ENCODE measurements around the gene AREL1. TPM values are rescaled to one million over a fixed set of nuclear protein-coding genes. Genes with fewer than 3 reads are reported as not detected.
A peak's percentile ranks its signal among the peaks of the same experiment; 100 is the strongest.

AREL1 gene
- polyA plus RNA-seq, 1 experiment = 55.3 TPM

DNA sequence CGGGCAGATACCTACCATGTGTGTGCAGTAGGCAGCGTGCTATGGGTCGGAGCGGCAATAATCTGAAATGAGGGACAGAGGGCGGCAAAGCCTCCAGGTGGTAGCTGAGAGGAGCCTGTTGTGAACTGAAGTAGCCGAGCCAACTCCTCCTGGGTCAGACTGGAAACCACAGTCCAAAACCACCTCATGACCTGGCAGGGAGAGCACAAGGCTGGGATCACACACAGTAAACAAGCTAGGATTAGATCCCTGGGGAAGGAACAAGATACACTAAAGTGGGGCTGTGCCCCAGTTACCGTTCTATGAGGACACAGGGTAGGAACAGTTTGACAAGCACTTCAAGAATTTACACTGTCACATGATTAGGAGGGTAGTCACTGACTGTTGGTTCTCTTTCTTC, 49.0 kb downstream of the AREL1 start:
- no peak overlapping the region for H3K4me3 ChIP-seq (ENCODE audit: low read depth, low read length)
- H3K9me3 ChIP-seq (ENCODE audit: control insufficient read depth, insufficient read depth, low read length) = no peaks in the 10 kb centered on the region
- CTCF ChIA-PET = no interaction called here
- DNase-seq (ENCODE audit: low read depth, low spot score) = no peak
- H3K27me3 ChIP-seq (ENCODE audit: control insufficient read depth, insufficient read depth, low read length) = no peaks in the 10 kb centered on the region
- H3K27ac ChIP-seq (ENCODE audit: low read depth, low read length) = no peak overlapping the region
- TF ChIP-seq, protein P1, sequence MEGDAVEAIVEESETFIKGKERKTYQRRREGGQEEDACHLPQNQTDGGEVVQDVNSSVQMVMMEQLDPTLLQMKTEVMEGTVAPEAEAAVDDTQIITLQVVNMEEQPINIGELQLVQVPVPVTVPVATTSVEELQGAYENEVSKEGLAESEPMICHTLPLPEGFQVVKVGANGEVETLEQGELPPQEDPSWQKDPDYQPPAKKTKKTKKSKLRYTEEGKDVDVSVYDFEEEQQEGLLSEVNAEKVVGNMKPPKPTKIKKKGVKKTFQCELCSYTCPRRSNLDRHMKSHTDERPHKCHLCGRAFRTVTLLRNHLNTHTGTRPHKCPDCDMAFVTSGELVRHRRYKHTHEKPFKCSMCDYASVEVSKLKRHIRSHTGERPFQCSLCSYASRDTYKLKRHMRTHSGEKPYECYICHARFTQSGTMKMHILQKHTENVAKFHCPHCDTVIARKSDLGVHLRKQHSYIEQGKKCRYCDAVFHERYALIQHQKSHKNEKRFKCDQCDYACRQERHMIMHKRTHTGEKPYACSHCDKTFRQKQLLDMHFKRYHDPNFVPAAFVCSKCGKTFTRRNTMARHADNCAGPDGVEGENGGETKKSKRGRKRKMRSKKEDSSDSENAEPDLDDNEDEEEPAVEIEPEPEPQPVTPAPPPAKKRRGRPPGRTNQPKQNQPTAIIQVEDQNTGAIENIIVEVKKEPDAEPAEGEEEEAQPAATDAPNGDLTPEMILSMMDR (IDR thresholded peaks at IDR 0.05; ENCODE audit: low read depth, low read length) = no peak
- POLR2A ChIA-PET = no interaction called here

DNA sequence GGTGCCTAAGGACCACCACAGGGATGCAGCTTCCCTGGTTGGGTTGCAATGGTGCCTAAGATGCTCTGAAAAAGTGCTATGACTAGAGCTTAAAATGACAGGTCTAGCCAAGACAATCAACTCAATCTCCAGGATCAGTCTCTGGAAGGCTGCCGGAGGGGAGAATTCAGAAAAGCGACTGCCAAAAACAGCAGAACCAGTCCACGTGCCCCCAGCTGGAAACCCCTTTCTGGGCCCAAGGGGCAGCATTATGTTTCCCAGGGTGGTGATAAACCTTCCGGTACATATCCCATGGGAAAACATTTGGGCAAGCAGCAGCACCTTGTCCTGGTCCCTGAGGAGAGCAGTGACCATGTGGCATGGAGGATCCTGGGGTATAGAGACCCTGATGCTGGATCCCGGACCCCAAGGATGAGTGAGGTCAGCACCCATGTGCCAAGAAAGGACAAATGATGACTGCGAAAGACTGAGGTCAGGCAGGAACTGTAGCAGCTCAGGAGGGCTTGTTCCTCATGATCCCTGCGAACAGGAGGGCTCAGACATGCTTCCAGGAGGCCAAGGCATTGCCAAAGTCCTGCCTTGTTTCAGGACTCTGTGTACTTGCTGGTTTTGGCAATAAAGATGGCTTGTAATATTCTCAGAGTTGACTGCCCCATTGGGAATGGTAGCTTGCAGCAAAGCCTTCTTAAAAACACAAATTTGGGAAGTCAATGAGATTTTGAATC, 51.0 kb downstream of the AREL1 start:
- TF ChIP-seq, protein P1 (IDR thresholded peaks at IDR 0.05; ENCODE audit: low read depth, low read length) = no peak
- CTCF ChIA-PET = interaction anchor here (1.3 kb wide), 1 partner anchor 52 kb away, joined by 4 read pairs; no protein-coding TSS in a partner anchor
- no peak for DNase-seq (ENCODE audit: low read depth, low spot score)
- Histone ChIP-seq H3K27ac (ENCODE audit: low read depth, low read length) (no peak overlapping the region), H3K4me3 (ENCODE audit: low read depth, low read length) (no peak overlapping the region), H3K9me3 (ENCODE audit: control insufficient read depth, insufficient read depth, low read length) (peaks cover 4% of the 10 kb centered on the region; the same call in 1 of the 2 replicates), H3K27me3 (ENCODE audit: control insufficient read depth, insufficient read depth, low read length) (no peaks in the 10 kb centered on the region)
- POLR2A ChIA-PET = no interaction called here

DNA sequence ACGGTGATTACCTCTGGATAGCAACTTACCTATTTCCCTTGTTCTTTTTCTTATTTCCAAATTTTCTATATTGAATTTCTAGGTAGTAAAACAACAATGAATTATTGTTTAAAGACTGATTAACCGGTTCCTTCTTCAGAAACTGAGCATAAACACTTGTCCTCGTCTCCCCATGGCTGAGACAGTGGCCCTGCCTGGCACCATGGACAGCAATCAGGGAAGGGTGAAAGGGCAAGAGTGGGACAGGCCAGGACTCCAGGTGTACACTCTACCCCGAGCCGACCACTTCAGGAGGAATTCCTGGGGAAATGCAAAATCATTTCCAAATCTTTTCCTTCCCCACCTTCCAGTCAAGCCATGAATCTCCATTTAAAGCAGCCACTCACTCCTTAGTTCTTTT, 52.0 kb downstream of the AREL1 start:
- TF ChIP-seq, protein P1 (IDR thresholded peaks at IDR 0.05; ENCODE audit: low read depth, low read length) = no peak
- CTCF ChIA-PET = interaction anchor here (1.3 kb wide), 1 partner anchor 50 kb away, joined by 4 read pairs; no protein-coding TSS in a partner anchor
- H3K27ac ChIP-seq (ENCODE audit: low read depth, low read length) = no peak overlapping the region
- no peak overlapping the region for H3K4me3 ChIP-seq (ENCODE audit: low read depth, low read length)
- no peak for DNase-seq (ENCODE audit: low read depth, low spot score)
- peaks cover 4% of the 10 kb centered on the region; the same call in 1 of the 2 replicates for H3K9me3 ChIP-seq (ENCODE audit: control insufficient read depth, insufficient read depth, low read length)
- POLR2A ChIA-PET = no interaction called here
- H3K27me3 ChIP-seq (ENCODE audit: control insufficient read depth, insufficient read depth, low read length) = no peaks in the 10 kb centered on the region

DNA sequence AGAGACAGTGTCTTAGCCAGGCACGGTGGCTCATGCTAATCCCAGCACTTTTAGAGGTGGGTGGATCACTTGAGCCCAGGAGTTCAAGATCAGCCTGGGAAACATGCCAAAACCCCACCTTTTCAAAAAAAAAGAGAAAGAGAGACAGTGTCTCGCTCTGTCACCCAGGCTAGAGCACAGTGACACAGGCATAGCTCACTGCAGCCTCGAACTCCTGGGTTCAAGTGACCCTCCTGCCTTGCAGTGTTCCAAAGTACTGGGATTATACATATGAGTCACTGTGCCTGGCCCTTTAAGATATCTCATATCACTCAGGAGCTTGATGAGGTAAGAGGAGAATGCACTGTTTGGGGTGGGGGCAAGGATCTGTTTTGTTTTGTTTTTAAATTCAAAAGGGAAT, 52.7 kb downstream of the AREL1 start:
- no peaks in the 10 kb centered on the region for H3K27me3 ChIP-seq (ENCODE audit: control insufficient read depth, insufficient read depth, low read length)
- peaks cover 4% of the 10 kb centered on the region; the same call in 1 of the 2 replicates for H3K9me3 ChIP-seq (ENCODE audit: control insufficient read depth, insufficient read depth, low read length)
- H3K27ac ChIP-seq (ENCODE audit: low read depth, low read length) = peak overlapping the region; percentile 13
- ChIA-PET CTCF (no interaction called here), POLR2A (no interaction called here)
- DNase-seq (ENCODE audit: low read depth, low spot score) = no peak
- H3K4me3 ChIP-seq (ENCODE audit: low read depth, low read length) = no peak overlapping the region
- TF ChIP-seq, protein P1 (IDR thresholded peaks at IDR 0.05; ENCODE audit: low read depth, low read length) = no peak

DNA sequence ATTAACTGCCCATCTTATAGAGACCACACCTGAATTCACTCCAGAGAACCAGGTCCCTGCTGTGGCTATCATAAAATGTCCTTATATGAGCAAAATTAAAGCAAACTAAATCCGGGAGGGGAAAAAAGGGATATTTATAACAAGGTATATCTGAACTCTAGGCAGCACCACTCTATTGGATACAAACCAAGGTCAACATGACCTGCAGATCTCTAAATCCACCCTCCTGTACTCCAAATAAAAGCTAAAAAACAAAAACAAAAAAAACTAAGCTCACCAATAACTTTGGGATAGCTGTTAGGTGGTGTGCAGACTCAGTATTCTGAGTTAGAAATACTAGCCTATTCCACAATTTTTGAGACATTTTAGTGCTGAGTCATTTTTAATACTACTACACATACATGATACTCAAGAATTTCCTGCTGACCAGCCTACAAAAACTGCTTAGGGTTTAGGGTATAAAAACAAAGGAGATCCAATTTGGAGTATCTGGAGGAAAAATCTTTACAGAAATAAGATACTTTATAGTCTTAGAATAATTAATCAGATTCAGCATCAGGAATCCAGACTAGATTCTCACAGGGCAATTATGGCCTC, 54.2 kb downstream of the AREL1 start:
- H3K9me3 ChIP-seq (ENCODE audit: control insufficient read depth, insufficient read depth, low read length) = peaks cover 4% of the 10 kb centered on the region; the same call in 1 of the 2 replicates
- no peak overlapping the region for H3K4me3 ChIP-seq (ENCODE audit: low read depth, low read length)
- no peak for DNase-seq (ENCODE audit: low read depth, low spot score)
- no peak overlapping the region for H3K27ac ChIP-seq (ENCODE audit: low read depth, low read length)
- TF ChIP-seq, protein P1 (IDR thresholded peaks at IDR 0.05; ENCODE audit: low read depth, low read length) = no peak
- POLR2A ChIA-PET = no interaction called here
- no peaks in the 10 kb centered on the region for H3K27me3 ChIP-seq (ENCODE audit: control insufficient read depth, insufficient read depth, low read length)
- CTCF ChIA-PET = interaction anchor here (0.6 to 1.5 kb wide), 3 partner anchors 40 to 202 kb away, joined by 3 to 5 read pairs (median 3); no protein-coding TSS in a partner anchor
